Body of pancreas (tissue), 4 donors: ENCODE data around the gene SIK3. TPM values are rescaled to one million over a fixed set of nuclear protein-coding genes. Genes with fewer than 3 reads are reported as not detected.

ENCODE experiments used
- ATAC-seq: fragments of 150-250 bp; one replicate; pipeline ENCODE4 v1.9.1; 2016
- DNase-seq, 4 donors: peaks; one replicate each; pipeline ENCODE4 v3.0.0-alpha.2; 2019
- H3K27ac ChIP-seq, 4 donors: fragments of 200-600 bp; sonication (generic); 1 replicate in 3 of 4; 2 replicates in 1 of 4; pipeline versions ENCODE4 v1.5.1 to v1.6.1; 2016 to 2019; ENCODE audit warnings: mild to moderate bottlenecking in 1 of 4, mixed read lengths in 1 of 4, moderate library complexity in 1 of 4
- H3K27me3 ChIP-seq, 2 donors: fragments of 200-600 bp; sonication (generic); one replicate each; pipeline ENCODE4 v1.6.0; 2016; ENCODE audit warnings: mild to moderate bottlenecking in 1 of 2
- H3K36me3 ChIP-seq, 2 donors: fragments of 200-600 bp; sonication (generic); replicated peaks in 1 of 2; 2 replicates each; pipeline ENCODE4 v1.5.1; 2016; ENCODE audit warnings: low read depth in 2 of 2; ENCODE audit not compliant: insufficient read depth in 1 of 2
- H3K4me1 ChIP-seq: fragments of 200-600 bp; sonication (generic); one replicate; pipeline ENCODE4 v1.6.0; 2016
- H3K4me3 ChIP-seq, 2 donors: fragments of 200-600 bp; sonication (generic); 1 replicate in 1 of 2; 2 replicates in 1 of 2; pipeline ENCODE4 v1.5.1; 2016 to 2019
- H3K9me3 ChIP-seq, 3 donors: fragments of 200-600 bp; sonication (generic); 1 replicate in 2 of 3; 2 replicates in 1 of 3; pipeline ENCODE4 v1.5.1; 2016
- POLR2A ChIP-seq, 3 donors: fragments of 450-650 bp; IDR thresholded peaks; one replicate each; pipeline ENCODE4 v1.6.1; 2016; ENCODE audit warnings: antibody characterized with exemption in 3 of 3, mild to moderate bottlenecking in 2 of 3
- WGBS, 2 donors: methylation state at CpG; one replicate each; pipeline ENCODE4 v1.1.5; 2017; 5-methylcytosine and 5-hydroxymethylcytosine counted together
- intact Hi-C: fragments of 100-400 bp; cut with DNase I; formaldehyde crosslinking; loops from one replicate; pipeline ENCODE4 v1.15.1; 2023
- total RNA-seq, 2 donors: library from RNA; depleted of rRNA; stranded (reverse); fragments of >200 nt; gene quantifications; one replicate each; pipeline ENCODE4 v1.1.0, GENCODE V29; 2016
- TF ChIP-seq, protein P1 (sequence below), 7 experiments: fragments of 450-650 bp in 4 of 7; fragments of 200-600 bp in 3 of 7; sonication (generic) in 3 of 7; IDR thresholded peaks; one replicate each; pipeline ENCODE4 v1.5.1; 2016 to 2019; ENCODE audit warnings: antibody characterized with exemption in 7 of 7

Gene SIK3
- total RNA-seq, 2 donors from 2014 or later, result 24.1 to 46.1 TPM

DNA sequence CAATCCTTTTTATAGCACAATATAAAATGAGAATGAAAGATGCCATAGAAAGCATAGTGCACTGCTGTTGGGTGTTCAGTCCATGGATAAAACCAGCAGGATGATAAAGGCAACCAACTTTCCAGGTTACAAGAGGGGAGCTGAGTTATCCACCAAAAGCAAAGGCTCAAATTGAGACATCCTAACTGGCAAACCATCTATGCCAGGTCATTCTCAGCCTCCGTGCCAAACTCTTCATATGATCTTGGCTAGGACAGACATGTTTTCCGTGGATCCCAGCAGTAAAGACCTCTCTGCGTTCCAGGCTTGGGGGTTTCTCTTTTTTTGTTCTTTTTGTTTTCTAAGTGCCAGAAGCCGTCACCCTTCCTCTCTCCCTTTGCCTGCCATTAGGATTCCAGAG is 253.5 kb downstream of the SIK3 start:
- no peaks in the 10 kb centered on the region for H3K27me3 ChIP-seq
- intact Hi-C loops, result no loop called here
- DNase-seq (no peak), ATAC-seq (no peak)
- TF ChIP-seq, protein P1, sequence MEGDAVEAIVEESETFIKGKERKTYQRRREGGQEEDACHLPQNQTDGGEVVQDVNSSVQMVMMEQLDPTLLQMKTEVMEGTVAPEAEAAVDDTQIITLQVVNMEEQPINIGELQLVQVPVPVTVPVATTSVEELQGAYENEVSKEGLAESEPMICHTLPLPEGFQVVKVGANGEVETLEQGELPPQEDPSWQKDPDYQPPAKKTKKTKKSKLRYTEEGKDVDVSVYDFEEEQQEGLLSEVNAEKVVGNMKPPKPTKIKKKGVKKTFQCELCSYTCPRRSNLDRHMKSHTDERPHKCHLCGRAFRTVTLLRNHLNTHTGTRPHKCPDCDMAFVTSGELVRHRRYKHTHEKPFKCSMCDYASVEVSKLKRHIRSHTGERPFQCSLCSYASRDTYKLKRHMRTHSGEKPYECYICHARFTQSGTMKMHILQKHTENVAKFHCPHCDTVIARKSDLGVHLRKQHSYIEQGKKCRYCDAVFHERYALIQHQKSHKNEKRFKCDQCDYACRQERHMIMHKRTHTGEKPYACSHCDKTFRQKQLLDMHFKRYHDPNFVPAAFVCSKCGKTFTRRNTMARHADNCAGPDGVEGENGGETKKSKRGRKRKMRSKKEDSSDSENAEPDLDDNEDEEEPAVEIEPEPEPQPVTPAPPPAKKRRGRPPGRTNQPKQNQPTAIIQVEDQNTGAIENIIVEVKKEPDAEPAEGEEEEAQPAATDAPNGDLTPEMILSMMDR (IDR thresholded peaks at IDR 0.05), result no peak
- TF ChIP-seq POLR2A (IDR thresholded peaks at IDR 0.05), result no peak
- H3K9me3 ChIP-seq, result no peaks in the 10 kb centered on the region
- 86 to 93% methylated on average over 4 of the region's 4 CpGs for WGBS, 2 donors
- peaks cover 9 to 22% of the 10 kb centered on the region in 2 donors for H3K36me3 ChIP-seq
- no peak overlapping the region for H3K4me3 ChIP-seq
- H3K4me1 ChIP-seq, result no peaks in the 10 kb centered on the region
- H3K27ac ChIP-seq, result no peak overlapping the region

DNA sequence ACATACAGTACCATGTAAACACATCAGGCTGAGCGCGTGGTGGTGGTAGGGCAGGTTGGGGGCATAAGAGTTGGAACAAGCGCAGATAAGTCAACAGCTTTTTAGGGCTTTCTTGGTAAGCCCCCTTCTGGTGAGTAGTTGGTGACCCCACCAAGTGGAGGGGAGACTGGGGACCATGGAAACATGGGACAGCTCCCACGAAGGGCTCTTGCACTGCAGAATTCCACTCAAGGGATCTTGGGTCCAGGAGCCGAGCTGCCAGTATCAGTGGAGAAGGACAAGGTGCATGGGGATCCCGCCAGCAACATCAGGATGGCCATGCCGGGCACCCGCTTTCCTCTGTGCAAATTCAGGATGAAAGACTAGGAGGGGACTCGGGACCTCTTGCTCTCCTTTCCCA is 254.6 kb downstream of the SIK3 start:
- Histone ChIP-seq H3K36me3 (peaks cover 9 to 22% of the 10 kb centered on the region in 2 donors), H3K4me3 (no peak overlapping the region), H3K27me3 (no peaks in the 10 kb centered on the region), H3K27ac (no peak overlapping the region), H3K4me1 (no peaks in the 10 kb centered on the region), H3K9me3 (no peaks in the 10 kb centered on the region)
- 91 to 95% methylated on average over 7 to 9 of the region's 9 CpGs for WGBS, 2 donors
- ATAC-seq, result no peak
- intact Hi-C loops, result no loop called here
- no peak for TF ChIP-seq POLR2A (IDR thresholded peaks at IDR 0.05)
- TF ChIP-seq, protein P1 (IDR thresholded peaks at IDR 0.05), result no peak
- no peak for DNase-seq

DNA sequence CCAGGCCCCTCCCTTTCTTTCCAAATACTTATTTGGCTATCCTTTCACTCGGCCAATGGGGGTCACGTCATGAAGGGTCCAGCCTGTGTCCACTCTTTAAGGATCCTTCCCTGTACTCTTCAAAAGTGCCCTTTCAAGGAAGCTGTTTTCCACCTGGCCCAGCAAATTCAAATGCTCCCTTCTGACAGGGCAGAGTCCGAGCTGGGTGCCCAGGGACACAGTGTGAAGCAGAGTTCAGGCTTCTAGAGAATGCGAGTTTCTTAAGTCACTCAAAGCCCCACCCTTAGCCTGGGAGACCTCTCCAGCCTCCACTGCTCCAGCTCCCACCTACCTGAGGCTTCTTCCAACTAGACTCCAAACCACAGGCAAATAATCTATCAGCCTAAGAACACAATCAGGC is 255.3 kb downstream of the SIK3 start:
- ATAC-seq, result no peak

DNA sequence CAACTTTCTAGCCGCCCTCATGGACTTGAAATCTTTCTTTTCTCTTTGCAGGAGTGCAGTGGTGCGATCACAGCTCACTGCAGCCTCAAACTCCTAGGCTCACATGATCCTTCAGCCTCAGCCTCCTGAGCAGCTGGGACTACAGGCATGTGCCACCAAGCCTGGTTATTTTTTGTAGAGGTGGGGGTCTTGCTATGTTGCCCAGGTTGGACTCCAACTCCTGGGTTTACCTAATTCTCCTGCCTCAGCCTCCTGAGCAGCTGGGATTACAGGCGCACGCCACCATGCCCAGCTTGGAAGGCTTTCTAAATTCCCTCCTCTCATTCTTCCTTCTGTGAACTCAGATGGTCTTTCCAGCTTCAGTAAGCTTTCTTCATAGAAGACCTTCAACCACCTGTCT is 256.1 kb downstream of the SIK3 start:
- Histone ChIP-seq H3K36me3 (peaks cover 9 to 19% of the 10 kb centered on the region in 2 donors), H3K9me3 (no peaks in the 10 kb centered on the region), H3K4me1 (no peaks in the 10 kb centered on the region), H3K27me3 (no peaks in the 10 kb centered on the region), H3K27ac (no peak overlapping the region), H3K4me3 (no peak overlapping the region)
- no peak for TF ChIP-seq POLR2A (IDR thresholded peaks at IDR 0.05)
- TF ChIP-seq, protein P1 (IDR thresholded peaks at IDR 0.05), result no peak
- intact Hi-C loops, result no loop called here
- no peak for DNase-seq
- no peak for ATAC-seq
- WGBS, 2 donors, result 93 to 97% methylated on average over 4 of the region's 4 CpGs

More for the DNA sequence above, 255.3 kb downstream of the SIK3 start:
- intact Hi-C loops, result no loop called here
- H3K4me1 ChIP-seq, result no peaks in the 10 kb centered on the region
- TF ChIP-seq, protein P1 (IDR thresholded peaks at IDR 0.05), result no peak
- no peak for TF ChIP-seq POLR2A (IDR thresholded peaks at IDR 0.05)
- DNase-seq, result no peak
- H3K27me3 ChIP-seq, result no peaks in the 10 kb centered on the region
- no peaks in the 10 kb centered on the region for H3K9me3 ChIP-seq
- no peak overlapping the region for H3K27ac ChIP-seq
- peaks cover 9 to 22% of the 10 kb centered on the region in 2 donors for H3K36me3 ChIP-seq
- 80 to 87% methylated on average over 4 of the region's 4 CpGs for WGBS, 2 donors
- H3K4me3 ChIP-seq, result no peak overlapping the region

DNA sequence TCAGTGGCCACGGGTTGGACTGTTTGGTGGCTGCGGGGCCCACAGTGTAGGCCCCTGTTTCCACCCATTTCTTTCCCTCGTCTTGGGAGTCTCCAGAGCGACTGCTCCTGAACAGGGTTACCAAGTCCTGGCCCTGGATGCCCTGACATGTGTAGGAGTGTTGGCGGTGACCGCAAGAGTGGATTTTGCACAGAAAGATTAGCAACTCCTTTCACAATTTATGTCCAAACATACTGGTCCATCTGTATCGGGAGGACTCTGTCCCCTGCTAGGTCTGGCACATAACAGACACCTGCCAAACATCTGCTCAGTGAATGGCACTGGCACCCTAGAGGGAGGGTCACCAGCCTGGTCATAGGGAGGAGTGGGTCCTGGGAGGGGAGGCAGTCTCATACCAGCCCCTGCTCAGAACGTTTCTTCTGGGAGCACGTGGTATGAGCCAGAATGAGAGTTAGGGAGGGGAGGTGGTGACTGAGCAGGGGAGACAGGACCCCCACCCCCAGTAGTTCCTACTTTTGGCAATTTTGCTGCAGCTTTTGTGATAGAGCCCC is 257.4 kb downstream of the SIK3 start:
- Histone ChIP-seq H3K36me3 (peaks cover 0 to 7% of the 10 kb centered on the region in 2 donors), H3K4me1 (peaks cover 13% of the 10 kb centered on the region), H3K27ac (no peak overlapping the region), H3K27me3 (no peaks in the 10 kb centered on the region), H3K4me3 (no peak overlapping the region), H3K9me3 (no peaks in the 10 kb centered on the region)
- DNase-seq (no peak), ATAC-seq (no peak)
- intact Hi-C loops, result no loop called here
- no peak for TF ChIP-seq POLR2A (IDR thresholded peaks at IDR 0.05)
- TF ChIP-seq, protein P1 (IDR thresholded peaks at IDR 0.05), result no peak
- 71 to 78% methylated on average over 8 to 9 of the region's 9 CpGs for WGBS, 2 donors
